GM19324 (cell line): Measurements from ENCODE around the gene ZFYVE28.

ENCODE experiments used
- ATAC-seq: cut with Tn5 transposase; IDR thresholded peaks from one replicate; pipeline ENCODE4 v1.9.1; 2021; ENCODE audit warnings: mild to moderate bottlenecking, moderate library complexity; ENCODE audit not compliant: unreplicated experiment, low FRiP score

ZFYVE28 gene

DNA sequence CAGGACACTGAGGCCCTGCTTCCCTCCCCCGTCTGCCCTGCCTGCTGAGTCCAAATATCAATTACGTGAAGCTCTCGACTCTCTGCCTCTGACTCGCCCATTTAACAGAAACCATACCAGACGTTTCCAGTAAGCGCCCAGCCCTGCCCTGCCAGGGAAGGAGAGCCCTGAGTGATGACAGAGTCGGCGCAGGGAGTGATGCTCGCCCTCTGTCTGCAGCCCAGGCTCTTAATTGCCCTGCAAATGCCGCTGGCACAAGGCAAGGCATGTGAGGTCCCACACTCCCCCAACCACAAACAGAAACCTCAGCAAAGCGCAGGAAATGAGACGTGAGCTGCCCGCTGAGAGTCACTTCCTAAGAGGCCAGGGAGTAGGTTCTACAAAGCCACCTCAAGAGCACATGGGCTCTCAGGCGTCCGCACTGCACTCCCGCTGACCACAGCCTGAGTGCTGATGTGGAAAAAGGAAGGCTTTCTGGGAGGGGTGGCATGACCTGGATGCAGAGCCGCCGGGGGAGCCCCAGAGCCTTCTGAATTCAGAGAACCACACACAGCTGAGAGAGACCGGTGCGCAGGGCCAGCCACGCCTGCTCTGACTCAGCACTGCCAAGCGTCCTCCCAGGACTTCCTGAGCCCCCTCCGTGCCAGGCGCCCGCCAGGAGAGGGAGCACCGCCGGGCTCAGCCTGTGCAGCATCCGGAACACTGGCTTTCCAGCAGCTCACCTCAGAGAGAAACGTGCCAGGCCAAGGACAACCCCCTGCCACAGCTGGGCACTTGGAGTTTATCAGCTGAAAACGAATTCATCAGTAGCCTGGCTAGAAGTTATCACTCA is 5.3 kb downstream of the ZFYVE28 start:
- ATAC-seq = peak; percentile 48

DNA sequence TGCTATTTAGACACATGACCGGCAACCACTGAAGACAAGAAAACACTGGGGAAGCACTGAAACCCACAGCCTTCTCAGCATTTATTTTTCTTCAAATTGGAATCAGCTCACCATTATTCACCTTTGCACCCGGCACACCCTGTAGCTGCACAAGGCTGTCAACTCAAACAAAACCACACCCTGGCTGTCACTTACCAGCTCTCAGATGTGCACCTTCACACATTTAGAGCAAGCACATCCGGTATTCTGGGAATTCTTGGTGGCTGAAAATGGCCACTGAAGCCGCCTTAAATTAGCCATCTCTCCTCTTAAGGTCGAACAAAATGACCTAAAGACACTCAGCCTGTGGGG is 5.9 kb downstream of the ZFYVE28 start:
- peak; percentile 39 for ATAC-seq

DNA sequence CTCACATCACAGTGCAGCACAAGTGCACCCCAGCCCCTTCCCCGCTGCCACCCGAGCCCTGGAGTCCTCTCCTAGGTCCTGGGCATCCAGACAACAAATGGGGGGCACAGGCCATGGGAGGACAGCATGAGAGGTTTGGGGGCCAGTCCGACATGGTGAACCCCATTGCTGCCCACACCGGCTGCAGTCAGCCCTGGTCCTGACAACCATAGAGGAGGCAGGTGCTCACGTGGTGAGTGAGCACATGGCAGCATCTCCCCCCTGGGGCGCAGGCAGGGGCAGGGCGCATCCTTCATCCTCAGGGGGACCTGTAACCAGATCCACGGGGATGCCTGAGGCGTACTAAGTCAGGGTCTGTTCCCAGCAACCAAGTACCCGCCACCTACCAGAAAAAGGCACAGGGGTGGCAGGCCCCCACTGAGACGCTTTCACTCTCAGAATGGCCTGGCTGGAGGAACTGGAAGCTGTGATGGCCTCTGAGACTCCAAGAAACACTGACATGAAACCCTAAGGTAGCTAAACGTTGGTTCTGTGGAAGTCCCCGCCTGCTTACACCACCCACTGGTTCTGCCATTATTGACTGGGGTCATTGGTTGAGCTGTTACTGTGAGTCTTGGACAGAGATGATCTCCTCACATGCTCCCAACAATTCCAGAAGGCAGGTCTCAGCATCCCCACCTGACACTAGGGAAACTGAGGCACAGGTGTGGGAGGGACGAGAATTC is 6.5 kb downstream of the ZFYVE28 start:
- ATAC-seq = no peak

DNA sequence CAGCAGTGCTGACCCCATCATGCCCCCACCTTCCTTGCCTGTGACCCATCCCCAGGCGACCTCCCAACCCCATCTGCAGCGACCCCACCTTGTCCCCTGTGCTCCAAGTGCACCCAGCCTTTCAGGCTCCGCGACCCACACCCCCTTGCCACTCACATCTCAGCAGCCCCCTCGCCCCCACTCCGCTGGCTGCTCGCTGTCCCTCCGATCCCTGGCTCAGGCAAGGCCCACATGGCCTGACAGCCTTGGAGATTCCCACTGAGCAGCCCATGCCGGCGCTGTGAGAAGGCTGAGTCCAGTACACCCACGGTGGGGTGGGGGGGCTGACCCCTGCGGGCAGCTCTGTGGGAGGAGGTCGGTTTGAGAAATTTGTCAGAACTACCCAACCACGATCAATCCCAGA is 9.1 kb downstream of the ZFYVE28 start:
- no peak for ATAC-seq

DNA sequence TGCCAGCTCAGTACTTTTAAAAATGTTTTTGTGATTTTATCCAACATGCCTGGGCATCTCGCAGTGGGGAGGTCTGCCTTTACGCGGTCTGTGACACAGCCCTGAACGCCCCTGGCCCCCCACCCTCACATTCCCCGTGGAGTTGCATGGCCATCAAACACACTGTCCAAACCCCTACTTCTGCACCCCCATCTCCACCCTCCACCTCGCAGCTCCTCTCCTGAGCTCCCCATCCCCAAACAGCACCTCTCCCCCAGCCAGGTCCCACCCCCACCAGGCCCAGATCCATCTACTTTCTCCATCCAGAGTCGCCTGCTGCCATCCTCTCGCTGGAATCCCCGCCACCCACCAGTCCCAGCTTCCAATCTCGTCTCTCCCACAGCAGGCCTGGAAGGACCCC is 9.5 kb downstream of the ZFYVE28 start:
- ATAC-seq = no peak

DNA sequence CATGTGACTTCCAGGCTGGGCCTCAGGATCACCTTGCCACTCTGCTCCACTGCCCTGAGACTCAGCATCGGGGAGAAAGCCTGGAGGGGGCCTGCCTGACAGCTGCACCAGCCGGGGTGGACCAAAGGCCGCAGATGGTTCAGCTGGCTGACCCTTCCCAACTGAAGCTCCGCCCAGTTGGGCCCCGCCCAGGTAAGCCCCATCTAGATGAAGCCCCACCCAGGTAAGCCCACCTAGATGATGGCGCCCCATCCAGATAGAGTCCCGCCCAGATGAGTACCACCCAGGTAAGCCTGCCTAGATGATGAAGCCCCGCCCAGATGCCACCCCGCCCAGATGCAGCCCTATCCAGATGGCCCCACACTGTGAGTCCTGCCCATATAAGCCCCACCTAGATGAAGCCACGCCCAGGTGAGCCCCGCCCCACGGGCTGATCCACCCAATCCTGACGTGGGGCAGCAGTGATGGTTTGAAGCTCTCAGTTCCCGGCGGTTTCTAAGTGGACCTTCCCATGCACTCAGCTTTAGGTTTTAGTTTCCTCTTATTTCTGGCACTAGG is 10.0 kb downstream of the ZFYVE28 start:
- no peak for ATAC-seq

DNA sequence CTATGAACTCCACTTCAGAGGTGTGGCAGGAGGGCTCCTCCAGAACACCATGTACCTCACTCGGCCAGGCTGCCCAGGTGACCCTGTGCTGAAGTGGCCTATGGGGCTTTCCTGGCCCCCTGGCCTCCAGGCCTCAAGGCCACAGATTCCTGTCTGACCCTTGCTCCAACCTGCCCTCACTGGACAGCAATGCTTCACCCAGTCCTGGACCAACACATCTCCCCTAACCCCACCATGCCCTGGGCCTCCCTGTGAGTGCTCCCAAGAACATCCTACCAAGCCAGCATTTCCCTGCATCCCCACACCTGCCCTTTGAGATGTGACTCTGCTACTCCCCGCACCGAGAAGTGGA is 10.5 kb downstream of the ZFYVE28 start:
- no peak for ATAC-seq

DNA sequence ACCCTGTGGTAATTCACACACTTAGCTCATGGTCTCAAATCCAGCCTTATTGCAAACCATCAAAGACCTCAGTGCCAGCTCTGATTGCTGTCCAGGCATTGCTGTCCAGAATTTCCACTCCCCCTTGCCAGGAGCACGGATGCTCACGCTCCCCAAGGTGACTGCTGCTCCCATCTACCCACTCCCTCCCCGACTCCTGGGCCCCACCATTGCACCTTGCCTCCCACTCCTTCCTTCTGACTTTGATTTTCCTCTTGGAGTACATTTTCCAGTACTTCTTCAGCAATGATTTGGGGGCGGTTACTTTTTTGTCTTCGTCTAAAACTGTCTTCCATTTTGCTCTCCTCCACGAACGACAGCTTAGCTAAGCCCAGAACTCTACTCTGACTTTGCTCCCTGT is 11.5 kb downstream of the ZFYVE28 start:
- no peak for ATAC-seq

DNA sequence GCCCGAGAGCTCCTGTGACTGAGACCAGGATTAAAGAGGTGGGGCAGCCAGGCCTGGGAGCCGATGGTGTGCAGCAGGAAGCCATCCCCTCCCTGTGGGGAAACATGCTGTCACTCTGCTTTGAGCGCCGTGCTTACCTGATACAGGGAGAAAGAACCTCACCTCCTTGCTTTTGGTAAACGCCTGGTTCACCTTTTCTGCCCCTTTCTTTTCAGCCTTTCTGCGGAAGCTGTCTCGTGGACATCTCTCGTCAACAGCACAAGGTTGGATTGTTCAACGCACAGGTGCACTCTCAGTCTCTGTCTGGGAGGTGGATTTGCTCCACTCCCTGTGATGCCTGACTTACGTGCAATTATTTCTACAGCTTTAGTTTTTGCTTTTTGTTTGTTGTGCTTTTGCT is 12.0 kb downstream of the ZFYVE28 start:
- no peak for ATAC-seq

DNA sequence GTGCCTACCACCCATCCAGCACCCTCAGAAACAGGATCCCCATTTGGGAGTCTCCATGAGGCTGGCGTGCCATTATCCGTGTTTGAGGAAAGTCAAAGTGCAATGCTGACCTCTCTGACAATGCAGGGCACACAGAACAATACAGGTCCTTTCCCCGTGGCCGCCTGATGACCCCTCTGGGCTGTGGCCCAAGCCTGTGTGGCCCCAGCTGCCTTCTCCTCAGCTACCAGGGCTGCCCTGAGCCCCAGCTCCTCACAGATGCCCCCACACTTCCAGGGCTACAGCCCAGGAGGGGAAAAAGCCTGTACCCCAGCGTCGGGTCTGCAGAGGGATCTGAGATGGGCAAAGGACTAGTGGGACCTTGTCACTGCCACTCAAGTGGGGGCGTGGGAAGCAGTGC is 15.5 kb downstream of the ZFYVE28 start:
- ATAC-seq = no peak

DNA sequence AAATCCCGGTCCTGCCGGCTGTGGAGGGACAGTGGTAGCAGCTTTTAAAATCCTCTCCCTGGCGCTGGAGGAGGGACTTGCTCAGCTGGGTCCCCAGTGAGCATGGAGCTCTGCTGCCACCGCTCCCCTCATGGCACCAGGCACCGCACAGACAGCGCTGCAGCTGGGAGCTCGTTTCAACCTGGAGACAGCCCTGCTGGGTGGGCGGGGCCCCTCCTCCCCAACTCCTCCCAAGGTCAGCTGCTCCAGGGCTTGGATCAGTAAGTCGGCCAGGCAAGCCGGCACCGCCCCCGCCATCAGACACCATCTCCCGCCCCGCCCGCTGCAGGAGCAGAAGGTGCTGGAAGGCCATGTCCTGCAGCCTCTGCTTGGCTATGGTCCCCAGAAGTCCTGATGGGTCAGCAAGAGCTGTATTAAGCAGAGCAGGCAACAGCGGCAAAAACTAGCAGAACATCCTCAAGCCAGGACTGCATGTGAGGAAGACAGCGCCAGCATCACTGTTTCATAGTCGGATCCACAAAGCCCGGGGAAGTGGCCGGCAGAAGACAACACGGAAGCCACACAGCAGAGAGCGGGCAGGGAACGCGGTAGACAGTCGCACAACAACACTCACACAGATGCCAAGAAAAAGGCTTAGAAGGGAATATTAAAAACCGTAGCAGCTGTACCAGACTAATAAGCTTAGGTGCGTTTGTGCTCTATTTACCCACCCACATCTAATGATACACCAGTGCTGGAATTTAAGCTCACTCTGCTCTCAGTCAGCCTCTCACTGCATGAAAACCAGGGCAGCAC is 16.2 kb downstream of the ZFYVE28 start:
- no peak for ATAC-seq

DNA sequence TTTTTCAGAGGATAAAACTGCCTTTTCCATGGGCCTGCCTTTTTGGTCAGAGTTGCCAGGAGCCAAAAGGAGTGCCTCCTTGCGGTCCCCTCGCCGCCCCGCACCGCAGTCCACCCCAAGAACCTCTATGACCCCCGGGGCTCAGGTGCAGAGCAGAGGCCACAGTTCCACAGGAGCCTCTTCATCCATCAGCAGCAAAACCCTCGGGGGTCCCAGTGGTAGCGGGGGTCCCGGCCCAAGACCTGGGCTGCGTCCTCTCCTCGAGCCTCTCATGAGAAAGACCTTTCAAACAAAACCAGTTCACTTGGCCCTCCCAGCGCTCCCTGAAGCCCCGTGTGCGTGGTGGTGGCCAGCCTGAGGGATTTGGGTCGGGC is 16.8 kb downstream of the ZFYVE28 start:
- no peak for ATAC-seq

DNA sequence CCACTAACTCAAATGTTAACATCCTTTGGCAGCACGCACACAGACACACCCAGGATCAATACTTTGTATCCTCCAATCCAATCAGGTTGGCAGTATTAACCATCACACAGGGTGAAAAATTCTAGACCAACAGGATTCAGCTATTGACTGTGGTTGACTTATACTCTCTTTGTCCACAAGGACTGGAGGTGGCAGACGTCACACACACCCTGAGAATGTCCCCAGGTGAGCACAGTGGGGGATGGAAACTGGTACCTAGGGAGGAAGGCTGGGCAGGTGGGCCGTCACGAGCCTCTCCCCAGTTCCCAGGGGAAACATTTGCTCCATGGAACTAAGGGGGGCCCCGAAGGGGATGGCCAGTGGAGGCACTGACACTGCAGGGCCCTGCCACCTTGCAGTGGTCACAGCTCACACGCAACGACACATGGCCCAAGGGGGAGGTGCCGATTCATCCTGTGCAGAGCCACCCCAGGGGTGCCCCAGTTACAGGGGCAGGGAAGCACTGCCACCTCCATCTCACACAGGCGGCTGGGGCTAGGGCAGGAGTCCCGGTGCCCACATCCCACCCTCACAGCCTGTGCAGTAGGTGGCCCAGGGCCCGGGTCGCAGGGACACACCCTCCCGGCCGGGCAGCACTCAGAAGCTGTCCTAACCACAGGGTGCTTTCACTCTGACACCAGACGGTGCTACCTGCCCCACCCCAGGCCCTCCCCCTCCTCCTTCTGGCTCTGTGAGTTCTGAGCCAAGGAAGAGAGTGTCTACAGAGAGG is 17.4 kb downstream of the ZFYVE28 start:
- ATAC-seq = no peak

DNA sequence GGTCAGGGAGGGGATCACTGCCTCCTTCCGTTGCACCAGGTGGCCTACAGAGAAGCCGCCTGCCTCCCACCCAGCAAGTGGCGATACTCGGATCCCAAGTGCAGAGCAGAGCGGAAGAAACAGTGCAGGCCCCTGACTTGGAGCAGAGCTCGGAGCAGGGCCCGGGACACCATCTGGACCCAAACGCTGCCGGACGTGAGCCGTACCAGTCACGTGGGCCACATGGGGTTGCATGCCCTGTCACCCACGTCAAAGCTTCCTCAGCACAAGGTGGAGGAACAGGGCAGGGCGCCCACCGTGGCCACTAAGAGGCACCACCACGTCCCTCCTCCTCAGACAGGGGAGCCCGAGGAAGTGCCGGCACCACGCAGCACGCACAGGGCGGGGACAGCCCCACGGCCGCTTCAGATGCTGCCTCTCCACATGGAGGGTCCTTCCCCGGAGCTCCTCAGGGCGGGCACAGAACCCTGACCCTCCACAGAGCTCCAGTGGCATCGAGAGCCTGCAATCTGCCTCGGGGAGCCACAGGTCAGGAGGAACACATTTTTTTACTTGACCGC is 18.7 kb downstream of the ZFYVE28 start:
- no peak for ATAC-seq

DNA sequence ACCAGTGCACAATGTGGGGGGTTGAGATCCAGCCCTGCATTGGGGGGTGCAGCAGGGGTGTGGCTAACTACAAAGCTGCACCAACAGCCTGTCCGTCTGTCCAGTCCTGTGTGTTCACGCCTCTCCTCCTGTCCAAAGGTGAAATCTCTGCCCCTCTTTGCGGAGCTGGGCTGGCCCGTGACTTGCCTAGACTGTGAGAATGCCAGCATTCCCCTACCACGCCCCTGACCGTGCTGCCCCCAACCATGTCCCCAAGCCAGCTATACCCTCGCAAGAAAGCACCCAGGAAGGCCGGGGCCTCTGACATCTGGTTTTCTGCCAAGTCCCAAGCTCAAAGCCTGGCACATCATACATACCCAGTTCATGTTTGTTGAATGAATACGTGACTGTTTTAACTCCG is 19.2 kb downstream of the ZFYVE28 start:
- ATAC-seq = no peak

DNA sequence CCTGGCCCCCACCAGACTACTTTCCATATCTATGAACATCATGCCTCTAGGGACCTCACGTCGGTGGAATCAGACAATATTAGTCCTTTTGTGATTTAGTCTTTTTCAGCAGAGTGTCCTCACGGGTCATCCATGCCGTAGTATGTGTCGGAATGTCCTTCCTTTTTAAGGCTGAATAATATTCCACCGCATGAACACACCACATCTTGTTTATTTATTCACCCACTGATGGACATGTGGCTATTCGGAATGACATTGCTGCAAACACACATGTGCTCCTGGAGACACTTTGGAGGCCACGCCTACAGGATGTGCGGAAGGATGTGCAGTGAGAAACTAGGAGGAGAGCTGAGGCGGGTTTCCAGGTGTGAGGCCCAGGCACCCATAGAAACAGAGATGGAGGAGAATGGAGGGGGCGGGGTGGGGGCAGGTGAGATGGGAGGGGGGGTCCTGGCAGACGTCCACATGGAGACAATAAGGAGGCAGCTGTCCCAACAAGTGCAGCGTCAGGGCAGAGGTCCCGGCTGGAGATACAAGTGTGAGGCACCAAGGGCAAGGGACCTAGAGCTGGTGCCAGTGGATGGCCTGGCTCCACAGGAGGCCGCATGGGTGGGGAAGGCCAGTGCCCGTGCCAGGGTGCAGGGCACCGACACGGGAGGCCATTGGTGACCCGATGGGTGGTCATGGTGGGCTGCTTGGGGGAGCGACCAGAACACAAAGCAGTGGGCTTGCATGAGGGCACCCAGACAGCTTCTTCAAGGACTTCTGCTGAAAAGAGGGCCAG is 20.7 kb downstream of the ZFYVE28 start:
- ATAC-seq = no peak

DNA sequence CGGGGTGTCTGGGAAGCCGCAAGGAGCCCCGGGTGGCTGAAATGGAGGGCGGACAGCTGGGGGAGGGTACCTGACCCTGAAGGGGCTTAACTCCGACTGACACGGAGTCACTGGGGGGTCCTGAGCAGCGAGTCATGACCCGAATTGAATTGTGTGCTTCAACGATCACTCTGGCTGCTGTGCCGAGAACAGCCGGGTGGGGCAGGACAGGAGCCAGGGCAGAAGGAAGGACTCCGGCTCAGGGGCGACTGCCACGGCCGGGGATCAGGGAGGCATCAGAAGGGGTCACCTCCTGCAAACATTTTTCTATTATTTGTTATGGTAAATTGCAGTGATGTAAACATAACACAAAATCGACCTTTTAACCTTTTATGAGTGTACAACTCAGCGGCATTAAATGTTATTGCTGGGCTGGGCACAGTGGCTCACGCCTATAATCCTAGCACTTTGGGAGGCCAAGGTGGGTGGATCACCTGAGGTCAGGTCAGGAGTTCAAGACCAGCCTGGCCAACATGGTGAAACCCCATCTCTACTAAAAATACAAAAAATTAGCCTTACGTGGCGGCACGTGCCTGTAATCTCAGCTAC is 21.6 kb downstream of the ZFYVE28 start:
- no peak for ATAC-seq

DNA sequence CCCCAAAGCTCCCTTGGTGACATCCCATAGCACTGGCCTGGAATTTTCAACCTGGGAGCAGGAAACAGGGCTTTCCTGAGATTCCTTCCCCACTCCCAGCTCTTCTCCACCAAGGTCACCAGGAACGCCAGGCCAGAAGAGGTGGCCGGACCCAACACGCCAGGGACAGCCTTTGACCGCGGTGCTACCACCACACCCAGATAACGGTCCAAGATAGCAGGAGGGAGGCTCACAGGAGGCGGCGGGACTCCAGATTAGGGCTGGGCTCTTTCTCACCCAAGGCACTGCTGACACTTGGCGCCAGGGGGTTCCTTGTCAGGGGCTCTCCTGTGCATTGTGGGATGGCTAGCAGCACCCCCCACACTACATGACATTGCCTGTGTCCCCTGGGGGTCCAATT is 22.9 kb downstream of the ZFYVE28 start:
- ATAC-seq = no peak

DNA sequence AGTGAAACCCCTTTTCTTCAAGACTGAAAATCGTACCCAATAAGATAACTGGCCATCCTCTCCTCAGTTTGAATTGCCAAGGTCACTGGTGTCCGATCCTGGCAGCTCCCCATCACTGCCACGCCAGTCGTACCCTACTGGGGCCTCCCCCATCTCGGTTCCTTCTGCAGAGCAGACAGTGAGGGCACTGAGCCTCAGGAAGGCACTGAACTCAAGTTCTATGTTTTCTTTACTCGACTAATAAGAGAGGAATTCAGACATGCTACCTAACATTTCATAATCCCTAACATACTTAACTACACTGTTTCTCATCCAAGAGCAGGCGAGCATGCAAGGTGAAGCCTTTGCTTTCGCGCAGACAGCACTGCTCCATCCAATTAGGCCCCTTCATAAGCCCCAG is 23.4 kb downstream of the ZFYVE28 start:
- no peak for ATAC-seq
